Endothelial cell of umbilical vein (primary cell): ENCODE results near the gene SIRPG. TPM values are rescaled to one million over a fixed set of nuclear protein-coding genes. Genes with fewer than 3 reads are reported as not detected.

Experiments used
- BruUV-seq: library from RNA; stranded (reverse); fragments of 400-500 nt; replicated peaks from 2 replicates; lab custom pipeline; 2021; lab: Mats Ljungman, UMichigan
- CTCF ChIA-PET: fragments of 300-600, 350-600 bp; sonication (Branson Sonifier 250); formaldehyde crosslinking; loops from one replicate; lab custom pipeline; 2021; ENCODE audit warnings: antibody characterized with exemption, inconsistent platforms; lab: Charles Lee
- POLR2A ChIA-PET: fragments of 300-600, 350-600 bp; sonication (Branson Sonifier 250); formaldehyde crosslinking; loops from one replicate; lab custom pipeline; 2021; ENCODE audit warnings: antibody characterized with exemption, inconsistent platforms; lab: Charles Lee
- DNase-seq: peaks from one replicate; pipeline ENCODE4 v3.0.0-alpha.2; 2011; ENCODE audit warnings: low read depth, low spot score
- FAIRE-seq: peaks from 2 replicates; lab custom pipeline; 2011; peaks lifted over from hg19 to GRCh38; lab: Jason Lieb, UNC
- H2AFZ ChIP-seq: 2 replicates; pipeline ENCODE4 v1.6.0; 2012; ENCODE audit warnings: low read depth, low read length, control low read depth, inconsistent platforms
- H3K27ac ChIP-seq: 2 replicates; pipeline ENCODE4 v1.5.1; 2011; ENCODE audit warnings: low read depth, mild to moderate bottlenecking, control low read depth, low read length, moderate library complexity; ENCODE audit not compliant: insufficient read depth
- H3K27me3 ChIP-seq, 2 experiments: 2 replicates each; pipeline versions ENCODE4 v1.6.0 to v1.6.1; 2011; ENCODE audit warnings: low read length in 2 of 2, mixed read lengths in 1 of 2; ENCODE audit not compliant: control insufficient read depth in 2 of 2, insufficient read depth in 2 of 2
- H3K36me3 ChIP-seq, 2 experiments: 2 replicates in 1 of 2; 3 replicates in 1 of 2; pipeline ENCODE4 v1.5.1; 2011; ENCODE audit warnings: low read length in 2 of 2, mild to moderate bottlenecking in 1 of 2, moderate library complexity in 1 of 2; ENCODE audit not compliant: control insufficient read depth in 2 of 2, insufficient read depth in 2 of 2; ENCODE audit errors: extremely low read depth in 1 of 2
- H3K4me1 ChIP-seq: 3 replicates; pipeline ENCODE4 v1.5.1; 2011; ENCODE audit warnings: mild to moderate bottlenecking, low read length; ENCODE audit not compliant: control insufficient read depth, insufficient read depth; ENCODE audit errors: extremely low read depth
- H3K4me2 ChIP-seq: 2 replicates; pipeline ENCODE4 v1.6.1; 2011; ENCODE audit warnings: low read length, control low read depth, mixed read lengths; ENCODE audit not compliant: insufficient read depth
- H3K4me3 ChIP-seq, 3 experiments: fragments of 200-600 bp in 1 of 3; sonication (generic), shearing (Covaris generic) in 1 of 3; replicated peaks in 1 of 3; 2 replicates each; pipeline ENCODE4 v1.5.1; 2011 to 2016; ENCODE audit warnings: control low read depth in 3 of 3, low read length in 3 of 3, mild to moderate bottlenecking in 2 of 3, inconsistent platforms in 1 of 3, low read depth in 1 of 3, moderate library complexity in 1 of 3; ENCODE audit not compliant: insufficient read depth in 1 of 3
- H3K79me2 ChIP-seq: 2 replicates; pipeline ENCODE4 v1.6.0; 2012; ENCODE audit warnings: low read length, inconsistent platforms; ENCODE audit not compliant: control insufficient read depth, insufficient read depth
- H3K9ac ChIP-seq: replicated peaks from 2 replicates; pipeline ENCODE3; 2011; ENCODE audit warnings: low read length, control low read depth; ENCODE audit not compliant: insufficient read depth; ENCODE audit errors: extremely low read depth
- H3K9me1 ChIP-seq: replicated peaks from 3 replicates; pipeline ENCODE4 v1.6.0; 2011; ENCODE audit warnings: mild to moderate bottlenecking, low read length; ENCODE audit not compliant: control insufficient read depth, insufficient read depth; ENCODE audit errors: extremely low read depth
- H3K9me3 ChIP-seq: replicated peaks from 2 replicates; pipeline ENCODE4 v1.5.1; 2012; ENCODE audit warnings: low read length, inconsistent platforms; ENCODE audit not compliant: control insufficient read depth, insufficient read depth
- H4K20me1 ChIP-seq: replicated peaks from 2 replicates; pipeline ENCODE3; 2011; ENCODE audit warnings: mild to moderate bottlenecking, low read length; ENCODE audit not compliant: control insufficient read depth, insufficient read depth; ENCODE audit errors: extremely low read depth
- CTCF ChIP-seq, 2 donors: IDR thresholded peaks; 1 replicate in 1 of 2; 2 replicates in 1 of 2; pipeline ENCODE4 v1.5.1; 2011; ENCODE audit warnings: low read length in 2 of 2, mild to moderate bottlenecking in 2 of 2, moderate library complexity in 2 of 2, control low read depth in 1 of 2, inconsistent platforms in 1 of 2, low read depth in 1 of 2; ENCODE audit not compliant: insufficient read depth in 1 of 2; ENCODE audit errors: extremely low read depth in 1 of 2
- EZH2 ChIP-seq: IDR thresholded peaks from 2 replicates; pipeline ENCODE4 v1.6.1; 2012; ENCODE audit warnings: borderline replicate concordance, low read depth, mild to moderate bottlenecking, moderate library complexity, low read length, inconsistent platforms; ENCODE audit not compliant: severe bottlenecking
- FOS ChIP-seq: IDR thresholded peaks from 2 replicates; pipeline ENCODE4 v1.6.1; 2011; ENCODE audit warnings: mild to moderate bottlenecking, low read length, moderate library complexity, borderline replicate concordance; ENCODE audit not compliant: insufficient read depth
- GATA2 ChIP-seq: IDR thresholded peaks from 2 replicates; pipeline ENCODE4 v1.7.0; 2011; ENCODE audit warnings: low read depth, mild to moderate bottlenecking, moderate library complexity, mixed read lengths, low read length; ENCODE audit not compliant: insufficient read length, insufficient read depth
- JUN ChIP-seq: IDR thresholded peaks from 2 replicates; pipeline ENCODE4 v1.6.1; 2011; ENCODE audit warnings: borderline replicate concordance, low read depth; ENCODE audit not compliant: insufficient read length, insufficient read depth
- MAX ChIP-seq: IDR thresholded peaks from 2 replicates; pipeline ENCODE4 v1.6.1; 2011; ENCODE audit not compliant: insufficient read depth, insufficient read length
- MYC ChIP-seq: IDR thresholded peaks from one replicate; pipeline ENCODE4 v1.6.1; 2011; ENCODE audit warnings: mild to moderate bottlenecking, low read depth, low read length
- POLR2A ChIP-seq: IDR thresholded peaks from 2 replicates; pipeline ENCODE4 v1.6.1; 2012; ENCODE audit warnings: low read depth, mild to moderate bottlenecking, control low read depth, low read length
- POLR2AphosphoS5 ChIP-seq: IDR thresholded peaks from 2 replicates; pipeline ENCODE4 v1.6.1; 2012; ENCODE audit warnings: low read depth, mild to moderate bottlenecking, control low read depth, low read length, moderate library complexity; ENCODE audit not compliant: insufficient read depth
- dilution Hi-C: fragments of 300-500 bp; cut with MboI; formaldehyde crosslinking; loops from one replicate; pipeline ENCODE4 v1.15.0; 2019; ENCODE audit warnings: low sequenced_read_pairs; ENCODE audit not compliant: extremely low pct_ligation_motif_present
- intact Hi-C: fragments of 100-400 bp; cut with micrococcal nuclease; formaldehyde crosslinking; loops from one replicate; pipeline ENCODE4 v1.10.0; 2022
- polyA plus RNA-seq, 4 experiments: library from polyadenylated mRNA; depleted of rRNA in 3 of 4; stranded (reverse) in 3 of 4; unstranded in 1 of 4; fragments of >200 nt; gene quantifications; 2 replicates each; pipeline versions ENCODE4 v1.2.1 to v1.2.3, GENCODE V29; 2011 to 2012; ENCODE audit warnings: missing spikeins in 1 of 4
- total RNA-seq: library from RNA; stranded (reverse); gene quantifications from 2 replicates; pipeline ENCODE4 v1.2.3, GENCODE V29; 2021

The SIRPG gene
- total and polyA plus RNA-seq, 2 donors (not counting 3 experiments of a cell fraction or from before 2014, with no cell fraction given), result not detected

GRCh38 chr20:1696521-1697209, 39.1 kb upstream of the SIRPG start:
- DNase-seq (no peak), FAIRE-seq (no peak)
- dilution Hi-C loops (no loop called here), intact Hi-C loops (no loop called here)
- Histone ChIP-seq H3K36me3 (no peaks in the 10 kb centered on the region), H4K20me1 (no peaks in the 10 kb centered on the region), H3K9me3 (no peaks in the 10 kb centered on the region), H3K27ac (no peak overlapping the region), H3K4me3 (no peak overlapping the region), H3K4me1 (no peaks in the 10 kb centered on the region), H3K9me1 (no peaks in the 10 kb centered on the region), H3K27me3 (peaks cover 3 to 15% of the 10 kb centered on the region in 2 experiments), H3K79me2 (no peaks in the 10 kb centered on the region), H3K4me2 (no peak overlapping the region), H3K9ac (no peak overlapping the region), H2AFZ (no peak overlapping the region)
- BruUV-seq, result no TSS peak
- no peak for TF ChIP-seq POLR2A
- TF ChIP-seq MYC, result no peak
- TF ChIP-seq CTCF (IDR thresholded peaks at IDR 0.05; ENCODE audit: extremely low read depth in 1 of 2, insufficient read depth in 1 of 2, low read depth in 1 of 2, low read length in 2 of 2), result no peak
- no peak for TF ChIP-seq MAX
- TF ChIP-seq POLR2AphosphoS5, result no peak
- TF ChIP-seq GATA2, result no peak
- no peak for TF ChIP-seq EZH2
- no peak for TF ChIP-seq JUN
- no peak for TF ChIP-seq FOS
- CTCF ChIA-PET, result interaction anchor here (0.9 to 1.6 kb wide), 2 partner anchors 80 to 193 kb away, joined by 3 to 4 read pairs; no protein-coding TSS in a partner anchor
- POLR2A ChIA-PET, result no interaction called here
